ENCODE measurements around the gene NRG3. TPM values are rescaled to one million over a fixed set of nuclear protein-coding genes. Genes with fewer than 3 reads are reported as not detected.

The NRG3 gene
- total and polyA plus RNA-seq, 2 donors (not counting 1 experiment from before 2014, with no cell fraction given) = not detected

GRCh38 chr10:81873231-81873931 is 1.6 kb upstream of the NRG3 start:
- Histone ChIP-seq H3K4me2 (ENCODE audit: extremely low read depth, insufficient read depth, low read length) (no peak overlapping the region), H3K9ac (ENCODE audit: insufficient read depth, low read length) (no peak overlapping the region), H4K20me1 (ENCODE audit: control insufficient read depth, extremely low read depth, insufficient read depth, low read length) (no peaks in the 10 kb centered on the region), H3K4me1 (ENCODE audit: control insufficient read depth, extremely low read depth, insufficient read depth, low read length) (no peaks in the 10 kb centered on the region), H3K79me2 (ENCODE audit: control insufficient read depth, insufficient read depth, low read length) (no peaks in the 10 kb centered on the region), H3K27ac (ENCODE audit: insufficient read depth, low read length) (no peak overlapping the region), H3K4me3 (replicated peaks in 1 of 4; ENCODE audit: control extremely low read depth in 1 of 4, insufficient read depth in 1 of 4, low read depth in 3 of 4, low read length in 4 of 4) (no peak overlapping the region), H3K9me3 (ENCODE audit: control insufficient read depth, insufficient read depth, low read depth, low read length) (no peaks in the 10 kb centered on the region), H3K36me3 (ENCODE audit: control insufficient read depth, insufficient read depth, low read length) (no peaks in the 10 kb centered on the region), H2AFZ (ENCODE audit: low read length) (no peak overlapping the region), H3K27me3 (ENCODE audit: control insufficient read depth, insufficient read depth, low read length) (peaks cover 4% of the 10 kb centered on the region)
- no peak for DNase-seq (ENCODE audit: low read depth in 2 of 2)
- no peak for TF ChIP-seq CTCF (conservative IDR thresholded peaks at IDR 0.05 in 1 of 2, IDR thresholded peaks at IDR 0.05 in 1 of 2; ENCODE audit: low read depth in 1 of 2, low read length in 2 of 2)
- no peak for TF ChIP-seq EZH2 (IDR thresholded peaks at IDR 0.05; ENCODE audit: low read length, missing control alignments)

- Histone ChIP-seq H3K9me3 (ENCODE audit: control insufficient read depth, insufficient read depth, low read depth, low read length) (no peaks in the 10 kb centered on the region), H3K4me2 (ENCODE audit: extremely low read depth, insufficient read depth, low read length) (no peak overlapping the region), H2AFZ (ENCODE audit: low read length) (no peak overlapping the region), H3K4me1 (ENCODE audit: control insufficient read depth, extremely low read depth, insufficient read depth, low read length) (no peaks in the 10 kb centered on the region), H3K27ac (ENCODE audit: insufficient read depth, low read length) (no peak overlapping the region), H3K9ac (ENCODE audit: insufficient read depth, low read length) (no peak overlapping the region), H3K36me3 (ENCODE audit: control insufficient read depth, insufficient read depth, low read length) (no peaks in the 10 kb centered on the region), H4K20me1 (ENCODE audit: control insufficient read depth, extremely low read depth, insufficient read depth, low read length) (no peaks in the 10 kb centered on the region), H3K4me3 (replicated peaks in 1 of 4; ENCODE audit: control extremely low read depth in 1 of 4, insufficient read depth in 1 of 4, low read depth in 3 of 4, low read length in 4 of 4) (no peak overlapping the region), H3K79me2 (ENCODE audit: control insufficient read depth, insufficient read depth, low read length) (no peaks in the 10 kb centered on the region), H3K27me3 (ENCODE audit: control insufficient read depth, insufficient read depth, low read length) (peaks cover 4% of the 10 kb centered on the region)
- TF ChIP-seq EZH2 (IDR thresholded peaks at IDR 0.05; ENCODE audit: low read length, missing control alignments) (no peak), CTCF (conservative IDR thresholded peaks at IDR 0.05 in 1 of 2, IDR thresholded peaks at IDR 0.05 in 1 of 2; ENCODE audit: low read depth in 1 of 2, low read length in 2 of 2) (no peak)
- DNase-seq (ENCODE audit: low read depth in 2 of 2) = peak in 1 of 2 donors; percentile 41
These were observed 820 bp upstream of the NRG3 start for GRCh38 chr10:81873932-81874816.

- Histone ChIP-seq H3K27ac (ENCODE audit: insufficient read depth, low read length) (no peak overlapping the region), H3K4me3 (replicated peaks in 1 of 4; ENCODE audit: control extremely low read depth in 1 of 4, insufficient read depth in 1 of 4, low read depth in 3 of 4, low read length in 4 of 4) (no peak overlapping the region), H3K36me3 (ENCODE audit: control insufficient read depth, insufficient read depth, low read length) (no peaks in the 10 kb centered on the region), H3K9ac (ENCODE audit: insufficient read depth, low read length) (no peak overlapping the region), H3K79me2 (ENCODE audit: control insufficient read depth, insufficient read depth, low read length) (no peaks in the 10 kb centered on the region), H3K9me3 (ENCODE audit: control insufficient read depth, insufficient read depth, low read depth, low read length) (no peaks in the 10 kb centered on the region), H4K20me1 (ENCODE audit: control insufficient read depth, extremely low read depth, insufficient read depth, low read length) (no peaks in the 10 kb centered on the region), H2AFZ (ENCODE audit: low read length) (no peak overlapping the region), H3K4me1 (ENCODE audit: control insufficient read depth, extremely low read depth, insufficient read depth, low read length) (no peaks in the 10 kb centered on the region), H3K4me2 (ENCODE audit: extremely low read depth, insufficient read depth, low read length) (no peak overlapping the region), H3K27me3 (ENCODE audit: control insufficient read depth, insufficient read depth, low read length) (peaks cover 4% of the 10 kb centered on the region)
- DNase-seq (ENCODE audit: low read depth in 2 of 2) = no peak
- TF ChIP-seq EZH2 (IDR thresholded peaks at IDR 0.05; ENCODE audit: low read length, missing control alignments) (peak; percentile 82), CTCF (conservative IDR thresholded peaks at IDR 0.05 in 1 of 2, IDR thresholded peaks at IDR 0.05 in 1 of 2; ENCODE audit: low read depth in 1 of 2, low read length in 2 of 2) (no peak)
These were observed 666 bp downstream of the NRG3 start for GRCh38 chr10:81875467-81876252.

All from fibroblast of lung (primary cell).